Calu3 (cell line): Measurements from ENCODE around the gene DLL1. TPM values are rescaled to one million over a fixed set of nuclear protein-coding genes. Genes with fewer than 3 reads are reported as not detected.

Experiments used
- BruUV-seq: library from RNA; stranded (reverse); fragments of 400-500 nt; replicated peaks from 2 replicates; lab custom pipeline; 2021; lab: Mats Ljungman, UMichigan
- CTCF ChIA-PET: fragments of 300-600 bp; sonication (Branson Sonifier 250); formaldehyde crosslinking; loops from one replicate; lab custom pipeline; 2022; ENCODE audit warnings: antibody characterized with exemption; lab: Charles Lee
- DNase-seq: peaks from one replicate; pipeline ENCODE4 v3.0.0; 2022
- H3K27ac Mint-ChIP-seq: one replicate; pipeline ENCODE4 v1.8.0; 2022; ENCODE audit warnings: mixed read lengths; ENCODE audit not compliant: unreplicated experiment
- H3K27me3 Mint-ChIP-seq: one replicate; pipeline ENCODE4 v1.8.0; 2022; ENCODE audit warnings: mixed read lengths; ENCODE audit not compliant: unreplicated experiment
- H3K36me3 Mint-ChIP-seq: one replicate; pipeline ENCODE4 v1.8.0; 2022; ENCODE audit warnings: mild to moderate bottlenecking, moderate library complexity, mixed read lengths; ENCODE audit not compliant: insufficient read depth, unreplicated experiment
- H3K4me1 Mint-ChIP-seq: one replicate; pipeline ENCODE4 v1.8.0; 2022; ENCODE audit warnings: mild to moderate bottlenecking, low read depth, mixed read lengths; ENCODE audit not compliant: unreplicated experiment
- H3K4me3 Mint-ChIP-seq: one replicate; pipeline ENCODE4 v1.8.0; 2022; ENCODE audit warnings: mild to moderate bottlenecking, low read depth, moderate library complexity, mixed read lengths; ENCODE audit not compliant: unreplicated experiment
- H3K9me3 Mint-ChIP-seq: one replicate; pipeline ENCODE4 v1.8.0; 2022; ENCODE audit warnings: low read depth, mixed read lengths; ENCODE audit not compliant: unreplicated experiment
- intact Hi-C: fragments of 100-400 bp; cut with micrococcal nuclease; formaldehyde crosslinking; loops from one replicate; pipeline ENCODE4 v1.10.0; 2022; ENCODE audit not compliant: unreplicated experiment
- total RNA-seq: library from RNA; stranded (reverse); gene quantifications from 2 replicates; pipeline ENCODE4 v1.2.3, GENCODE V29; 2022
- TF ChIP-seq, protein P1 (sequence below): fragments of 200-600 bp; IDR thresholded peaks from one replicate; pipeline ENCODE4 v1.8.0; 2022; ENCODE audit warnings: antibody characterized with exemption; ENCODE audit not compliant: unreplicated experiment

Gene DLL1
- total RNA-seq, 1 experiment from 2014 or later = 0.14 TPM

DNA sequence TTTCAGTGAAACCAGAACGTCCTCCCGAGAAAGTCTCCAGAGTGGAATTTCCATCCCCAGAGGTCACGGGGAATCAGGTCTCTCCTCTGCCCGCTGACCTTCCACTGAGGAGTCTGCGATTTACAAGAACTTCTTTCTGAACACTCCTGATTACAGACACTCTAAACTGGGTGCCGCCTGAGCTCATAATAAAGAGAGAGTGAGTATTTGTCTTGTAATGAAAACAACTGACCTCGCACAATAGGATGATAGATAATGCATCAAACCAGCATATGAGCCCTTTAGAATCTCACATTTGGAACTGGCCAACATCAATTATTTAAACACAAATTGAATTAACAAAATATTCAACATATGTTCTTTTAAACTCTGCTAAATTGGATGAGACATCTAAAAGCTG is 47.5 kb downstream of the DLL1 start:
- intact Hi-C loops = no loop called here
- Mint-ChIP-seq H3K4me1 (no peaks in the 10 kb centered on the region), H3K4me3 (no peak overlapping the region), H3K27ac (no peak overlapping the region), H3K36me3 (no peaks in the 10 kb centered on the region), H3K9me3 (no peaks in the 10 kb centered on the region), H3K27me3 (peaks cover 35% of the 10 kb centered on the region)
- no TSS peak for BruUV-seq
- TF ChIP-seq, protein P1, sequence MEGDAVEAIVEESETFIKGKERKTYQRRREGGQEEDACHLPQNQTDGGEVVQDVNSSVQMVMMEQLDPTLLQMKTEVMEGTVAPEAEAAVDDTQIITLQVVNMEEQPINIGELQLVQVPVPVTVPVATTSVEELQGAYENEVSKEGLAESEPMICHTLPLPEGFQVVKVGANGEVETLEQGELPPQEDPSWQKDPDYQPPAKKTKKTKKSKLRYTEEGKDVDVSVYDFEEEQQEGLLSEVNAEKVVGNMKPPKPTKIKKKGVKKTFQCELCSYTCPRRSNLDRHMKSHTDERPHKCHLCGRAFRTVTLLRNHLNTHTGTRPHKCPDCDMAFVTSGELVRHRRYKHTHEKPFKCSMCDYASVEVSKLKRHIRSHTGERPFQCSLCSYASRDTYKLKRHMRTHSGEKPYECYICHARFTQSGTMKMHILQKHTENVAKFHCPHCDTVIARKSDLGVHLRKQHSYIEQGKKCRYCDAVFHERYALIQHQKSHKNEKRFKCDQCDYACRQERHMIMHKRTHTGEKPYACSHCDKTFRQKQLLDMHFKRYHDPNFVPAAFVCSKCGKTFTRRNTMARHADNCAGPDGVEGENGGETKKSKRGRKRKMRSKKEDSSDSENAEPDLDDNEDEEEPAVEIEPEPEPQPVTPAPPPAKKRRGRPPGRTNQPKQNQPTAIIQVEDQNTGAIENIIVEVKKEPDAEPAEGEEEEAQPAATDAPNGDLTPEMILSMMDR = no peak
- DNase-seq = no peak
- CTCF ChIA-PET = no interaction called here

DNA sequence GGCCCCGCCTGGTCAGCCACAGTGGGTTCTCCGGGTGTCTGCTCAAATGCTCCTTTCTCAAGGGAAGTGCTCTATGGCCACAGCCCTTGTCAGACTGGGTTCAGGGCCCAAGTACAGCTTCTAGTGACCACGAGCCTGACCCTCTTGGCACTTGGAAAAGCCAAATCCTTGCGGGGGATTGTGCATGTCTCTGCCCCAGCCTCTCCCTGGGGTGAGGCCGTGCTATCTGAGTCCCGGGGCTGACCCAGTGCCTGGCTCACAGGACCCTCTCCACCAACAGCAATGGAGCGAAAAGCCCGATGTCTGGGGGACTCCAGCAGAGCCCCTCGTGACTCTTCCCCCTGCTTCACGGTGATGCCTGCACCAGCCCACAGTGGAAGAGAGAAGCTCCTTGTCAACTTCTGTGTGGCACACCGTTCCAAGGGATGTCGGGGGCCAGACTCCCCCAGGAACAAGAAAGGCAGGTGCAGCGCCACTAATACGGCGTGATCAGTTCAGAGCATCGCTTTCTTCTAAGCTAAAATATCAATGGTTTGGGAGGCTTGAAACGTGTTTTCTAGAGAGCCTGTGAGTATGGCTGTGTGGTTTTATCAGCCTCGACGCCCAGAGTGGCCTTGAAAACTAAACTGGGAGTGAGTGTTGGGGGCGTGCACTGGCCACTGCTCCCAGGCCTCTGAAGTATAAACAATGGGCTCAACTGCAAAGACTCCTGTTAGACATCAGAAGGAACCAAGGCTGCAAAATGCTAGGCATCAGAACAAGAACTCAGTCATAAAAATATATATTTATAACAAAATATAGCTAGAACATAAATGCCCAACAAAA is 51.9 kb downstream of the DLL1 start:
- intact Hi-C loops = no loop called here
- Mint-ChIP-seq H3K4me3 (no peak overlapping the region), H3K4me1 (no peaks in the 10 kb centered on the region), H3K27me3 (peaks cover 36% of the 10 kb centered on the region), H3K9me3 (no peaks in the 10 kb centered on the region), H3K27ac (no peak overlapping the region), H3K36me3 (no peaks in the 10 kb centered on the region)
- TF ChIP-seq, protein P1 = no peak
- no TSS peak for BruUV-seq
- CTCF ChIA-PET = no interaction called here
- no peak for DNase-seq

DNA sequence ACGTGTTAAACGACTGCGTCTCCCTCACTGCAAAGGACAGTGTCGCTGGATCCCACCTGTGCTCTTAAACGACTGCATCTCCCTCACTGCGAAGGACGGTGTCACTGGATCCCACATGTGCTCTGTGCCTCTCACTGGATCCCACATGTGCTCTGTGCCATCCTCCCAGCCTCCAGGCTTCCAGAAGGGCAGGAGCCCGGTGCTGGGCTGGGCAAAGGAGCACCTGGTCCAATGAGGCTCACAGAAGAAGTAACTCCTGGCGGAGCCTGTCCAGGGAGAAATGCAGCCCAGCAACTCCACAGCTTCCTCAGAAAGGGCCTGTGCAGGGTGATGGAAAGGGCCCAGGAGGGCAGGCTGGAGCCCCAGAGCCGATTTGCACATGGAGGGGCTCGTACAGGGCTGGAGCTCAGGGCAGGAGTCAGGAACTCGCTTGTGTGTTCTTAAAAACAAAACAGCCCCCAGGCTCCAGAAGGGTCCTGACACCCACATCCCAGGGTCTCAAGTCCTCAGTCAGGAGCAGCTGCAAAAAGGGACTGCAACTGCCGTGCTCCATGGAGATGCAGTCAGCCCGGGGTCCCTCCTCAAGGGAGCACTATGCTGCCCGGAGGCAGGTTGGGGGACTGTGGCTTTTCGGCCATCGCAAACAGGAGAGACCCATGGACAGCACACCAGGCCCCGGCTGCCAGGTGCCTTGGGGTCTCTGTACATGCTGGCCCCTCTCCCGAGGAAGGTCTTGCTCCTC is 52.7 kb downstream of the DLL1 start:
- intact Hi-C loops = no loop called here
- Mint-ChIP-seq H3K27ac (no peak overlapping the region), H3K4me1 (no peaks in the 10 kb centered on the region), H3K4me3 (no peak overlapping the region), H3K9me3 (no peaks in the 10 kb centered on the region), H3K36me3 (no peaks in the 10 kb centered on the region), H3K27me3 (peaks cover 28% of the 10 kb centered on the region)
- CTCF ChIA-PET = no interaction called here
- no TSS peak for BruUV-seq
- DNase-seq = no peak
- TF ChIP-seq, protein P1 = no peak

DNA sequence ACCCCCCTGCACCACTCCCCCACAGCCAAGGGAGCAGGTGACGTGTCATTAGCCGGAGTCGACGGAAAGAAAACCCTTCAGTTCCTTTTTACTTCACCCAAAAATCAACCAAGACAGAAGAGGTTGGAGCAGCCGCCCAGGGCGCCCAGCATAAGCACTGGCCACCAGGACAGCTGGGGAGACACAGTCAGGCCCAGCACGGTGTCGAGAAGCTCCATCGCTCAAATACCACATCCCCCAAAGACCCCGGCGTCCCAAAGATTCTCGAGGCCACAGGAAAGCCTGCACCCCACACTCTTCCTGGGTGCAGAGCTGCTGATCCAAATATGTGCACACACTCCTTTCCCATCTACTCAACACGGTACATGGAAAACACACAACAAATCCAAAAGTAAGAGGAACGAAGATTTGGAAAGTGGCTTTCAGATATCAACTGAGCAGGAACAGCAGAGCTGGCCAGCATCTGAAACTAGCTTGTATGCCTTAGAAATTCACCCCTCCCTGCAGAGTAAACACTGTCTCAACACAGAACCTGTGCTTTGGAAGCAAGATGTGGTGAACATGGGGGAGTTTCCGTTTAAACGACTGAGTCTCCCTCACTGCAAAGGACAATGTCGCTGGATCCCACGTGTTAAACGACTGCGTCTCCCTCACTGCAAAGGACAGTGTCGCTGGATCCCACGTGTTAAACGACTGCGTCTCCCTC is 54.6 kb downstream of the DLL1 start:
- no TSS peak for BruUV-seq
- no peak for DNase-seq
- Mint-ChIP-seq H3K27me3 (peaks cover 29% of the 10 kb centered on the region), H3K36me3 (no peaks in the 10 kb centered on the region), H3K4me1 (no peaks in the 10 kb centered on the region), H3K4me3 (no peak overlapping the region), H3K9me3 (no peaks in the 10 kb centered on the region), H3K27ac (no peak overlapping the region)
- intact Hi-C loops = no loop called here
- TF ChIP-seq, protein P1 = no peak
- CTCF ChIA-PET = no interaction called here
